Anterior cingulate cortex (tissue), 58 donors: Measurements from ENCODE around the gene OBSCN.
"Not testable (repeated sequence)": the region's sequence is repeated elsewhere in the genome, so short reads cannot be mapped to it uniquely, and the experiment has no call there.

ENCODE experiments used
- DNase-seq, 58 donors: peaks; one replicate each; lab custom pipeline; 2025; lab: John Stamatoyannopoulos, UW

Gene OBSCN

GRCh38 chr1:228168563-228169270 is 39.1 kb upstream of the OBSCN start:
- DNase-seq: no peak

- DNase-seq: no peak
Measured at GRCh38 chr1:228169345-228169744, 38.5 kb upstream of the OBSCN start.

- DNase-seq: no peak
Measured at GRCh38 chr1:228170666-228171065, 37.2 kb upstream of the OBSCN start.

- DNase-seq: no peak
Measured at GRCh38 chr1:228171221-228171891, 36.5 kb upstream of the OBSCN start.

GRCh38 chr1:228172591-228173527 is 35.0 kb upstream of the OBSCN start:
- DNase-seq: no peak

GRCh38 chr1:228173528-228174481 is 34.0 kb upstream of the OBSCN start:
- not testable (repeated sequence) for DNase-seq

GRCh38 chr1:228174482-228175315 is 33.1 kb upstream of the OBSCN start:
- no peak for DNase-seq

GRCh38 chr1:228175316-228176023 is 32.4 kb upstream of the OBSCN start:
- DNase-seq: no peak

GRCh38 chr1:228176024-228176395 is 31.8 kb upstream of the OBSCN start:
- DNase-seq: no peak

GRCh38 chr1:228176461-228177182 is 31.2 kb upstream of the OBSCN start:
- peak in 3 of 58 donors; percentile 16 to 46 (median 18) for DNase-seq

GRCh38 chr1:228177183-228177475 is 30.7 kb upstream of the OBSCN start:
- no peak for DNase-seq

GRCh38 chr1:228177721-228178710 is 29.8 kb upstream of the OBSCN start:
- no peak for DNase-seq

- no peak for DNase-seq
Measured at GRCh38 chr1:228178737-228179684, 28.8 kb upstream of the OBSCN start.

- no peak for DNase-seq
Measured at GRCh38 chr1:228180271-228180958, 27.4 kb upstream of the OBSCN start.
